Measurements from ENCODE around the gene RAE1.

DNA sequence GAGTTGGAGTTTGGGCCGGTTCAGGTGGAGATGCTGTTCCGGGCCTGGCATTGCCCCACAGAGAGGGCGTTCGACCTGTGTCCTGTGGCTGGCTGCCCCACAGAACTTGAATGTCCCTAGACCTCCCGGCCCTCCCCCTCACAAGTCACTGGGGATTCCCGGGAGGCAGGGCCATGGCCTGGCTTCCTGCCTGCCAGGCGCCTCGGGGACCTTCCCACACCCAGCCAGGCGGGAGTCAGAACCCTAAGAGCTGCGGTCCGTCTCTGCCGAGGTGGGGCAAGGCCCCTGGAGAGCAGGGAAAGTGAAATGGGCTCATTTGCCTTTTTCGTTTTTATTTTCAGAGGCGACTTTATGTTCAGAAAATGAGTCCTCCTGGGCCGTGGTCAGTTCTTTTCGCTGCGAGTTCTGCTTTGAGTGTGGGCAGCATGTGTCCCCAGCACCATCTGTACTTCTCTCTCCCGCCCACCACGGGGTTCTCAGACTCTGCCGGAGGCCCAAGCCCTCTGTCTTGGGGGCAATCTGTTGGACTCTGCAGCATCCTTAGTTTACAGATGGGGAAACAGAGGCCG is 48.6 kb downstream of the RAE1 start:
- no peak for TF ChIP-seq EP300 (IDR thresholded peaks at IDR 0.05)
- TF ChIP-seq, protein P1, sequence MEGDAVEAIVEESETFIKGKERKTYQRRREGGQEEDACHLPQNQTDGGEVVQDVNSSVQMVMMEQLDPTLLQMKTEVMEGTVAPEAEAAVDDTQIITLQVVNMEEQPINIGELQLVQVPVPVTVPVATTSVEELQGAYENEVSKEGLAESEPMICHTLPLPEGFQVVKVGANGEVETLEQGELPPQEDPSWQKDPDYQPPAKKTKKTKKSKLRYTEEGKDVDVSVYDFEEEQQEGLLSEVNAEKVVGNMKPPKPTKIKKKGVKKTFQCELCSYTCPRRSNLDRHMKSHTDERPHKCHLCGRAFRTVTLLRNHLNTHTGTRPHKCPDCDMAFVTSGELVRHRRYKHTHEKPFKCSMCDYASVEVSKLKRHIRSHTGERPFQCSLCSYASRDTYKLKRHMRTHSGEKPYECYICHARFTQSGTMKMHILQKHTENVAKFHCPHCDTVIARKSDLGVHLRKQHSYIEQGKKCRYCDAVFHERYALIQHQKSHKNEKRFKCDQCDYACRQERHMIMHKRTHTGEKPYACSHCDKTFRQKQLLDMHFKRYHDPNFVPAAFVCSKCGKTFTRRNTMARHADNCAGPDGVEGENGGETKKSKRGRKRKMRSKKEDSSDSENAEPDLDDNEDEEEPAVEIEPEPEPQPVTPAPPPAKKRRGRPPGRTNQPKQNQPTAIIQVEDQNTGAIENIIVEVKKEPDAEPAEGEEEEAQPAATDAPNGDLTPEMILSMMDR (IDR thresholded peaks at IDR 0.05): no peak
